ENCODE results near the gene CUL9.

Gene CUL9

GRCh38 chr6:43196337-43196736 lies 14.3 kb downstream of the CUL9 start:
- H3K27me3 ChIP-seq (ENCODE audit: control insufficient read depth in 5 of 5, insufficient read depth in 4 of 5, low read length in 5 of 5) = no peaks in the 10 kb centered on the region
- H3K9ac ChIP-seq (ENCODE audit: low read length in 5 of 5) = no peak overlapping the region
- H3K36me3 ChIP-seq (ENCODE audit: control insufficient read depth in 5 of 5, insufficient read depth in 5 of 5, low read length in 5 of 5) = peaks cover 0 to 85% (median 61%) of the 10 kb centered on the region in 5 donors
- no peaks in the 10 kb centered on the region for H3K4me1 ChIP-seq (ENCODE audit: control insufficient read depth in 5 of 5, insufficient read depth in 5 of 5, low read length in 5 of 5)
- no peaks in the 10 kb centered on the region for H3K9me3 ChIP-seq (ENCODE audit: control insufficient read depth in 5 of 5, low read length in 5 of 5)
- H3K27ac ChIP-seq (ENCODE audit: low read depth, low read length) = no peak overlapping the region
- H3K4me3 ChIP-seq (ENCODE audit: low read depth in 1 of 5, low read length in 5 of 5) = no peak overlapping the region

GRCh38 chr6:43199912-43200311 lies 17.9 kb downstream of the CUL9 start:
- H3K27ac ChIP-seq (ENCODE audit: low read depth, low read length) = no peak overlapping the region
- no peak overlapping the region for H3K4me3 ChIP-seq (ENCODE audit: low read depth in 1 of 5, low read length in 5 of 5)
- no peaks in the 10 kb centered on the region for H3K4me1 ChIP-seq (ENCODE audit: control insufficient read depth in 5 of 5, insufficient read depth in 5 of 5, low read length in 5 of 5)
- peaks cover 0 to 83% (median 60%) of the 10 kb centered on the region in 5 donors for H3K36me3 ChIP-seq (ENCODE audit: control insufficient read depth in 5 of 5, insufficient read depth in 5 of 5, low read length in 5 of 5)
- H3K27me3 ChIP-seq (ENCODE audit: control insufficient read depth in 5 of 5, insufficient read depth in 4 of 5, low read length in 5 of 5) = no peaks in the 10 kb centered on the region
- no peak overlapping the region for H3K9ac ChIP-seq (ENCODE audit: low read length in 5 of 5)
- no peaks in the 10 kb centered on the region for H3K9me3 ChIP-seq (ENCODE audit: control insufficient read depth in 5 of 5, low read length in 5 of 5)

- Histone ChIP-seq H3K27me3 (ENCODE audit: control insufficient read depth in 5 of 5, insufficient read depth in 4 of 5, low read length in 5 of 5) (no peaks in the 10 kb centered on the region), H3K36me3 (ENCODE audit: control insufficient read depth in 5 of 5, insufficient read depth in 5 of 5, low read length in 5 of 5) (peaks cover 0 to 80% (median 61%) of the 10 kb centered on the region in 5 donors), H3K4me1 (ENCODE audit: control insufficient read depth in 5 of 5, insufficient read depth in 5 of 5, low read length in 5 of 5) (no peaks in the 10 kb centered on the region), H3K27ac (ENCODE audit: low read depth, low read length) (no peak overlapping the region), H3K9ac (ENCODE audit: low read length in 5 of 5) (no peak overlapping the region), H3K4me3 (ENCODE audit: low read depth in 1 of 5, low read length in 5 of 5) (no peak overlapping the region), H3K9me3 (ENCODE audit: control insufficient read depth in 5 of 5, low read length in 5 of 5) (no peaks in the 10 kb centered on the region)
Measured at GRCh38 chr6:43200541-43200940, 18.5 kb downstream of the CUL9 start.

DNA sequence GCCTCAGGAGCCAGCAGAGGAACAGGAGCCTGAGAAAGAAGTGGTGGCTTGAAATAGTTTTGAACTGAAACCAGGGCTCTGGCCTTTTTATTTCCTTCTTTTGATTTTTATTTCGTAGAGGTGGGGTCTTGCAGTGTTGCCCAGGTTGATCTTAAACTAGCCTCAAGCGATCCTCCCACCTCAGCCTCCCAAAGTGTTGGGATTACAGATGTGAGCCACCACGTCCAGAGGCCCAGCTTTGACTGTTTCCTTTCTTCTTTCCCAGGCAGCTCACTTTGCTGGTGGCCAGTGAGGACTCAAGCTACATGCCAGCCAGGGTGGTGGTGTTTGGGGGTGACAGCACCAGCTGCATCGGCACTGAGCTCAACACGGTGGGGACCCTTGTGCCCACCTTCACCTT lies 20.5 kb downstream of the CUL9 start:
- no peaks in the 10 kb centered on the region for H3K9me3 ChIP-seq (ENCODE audit: control insufficient read depth in 5 of 5, low read length in 5 of 5)
- H3K4me1 ChIP-seq (ENCODE audit: control insufficient read depth in 5 of 5, insufficient read depth in 5 of 5, low read length in 5 of 5) = no peaks in the 10 kb centered on the region
- peaks cover 3 to 69% (median 54%) of the 10 kb centered on the region in 5 donors for H3K36me3 ChIP-seq (ENCODE audit: control insufficient read depth in 5 of 5, insufficient read depth in 5 of 5, low read length in 5 of 5)
- no peak overlapping the region for H3K27ac ChIP-seq (ENCODE audit: low read depth, low read length)
- no peak overlapping the region for H3K9ac ChIP-seq (ENCODE audit: low read length in 5 of 5)
- H3K4me3 ChIP-seq (ENCODE audit: low read depth in 1 of 5, low read length in 5 of 5) = no peak overlapping the region
- no peaks in the 10 kb centered on the region for H3K27me3 ChIP-seq (ENCODE audit: control insufficient read depth in 5 of 5, insufficient read depth in 4 of 5, low read length in 5 of 5)

- no peaks in the 10 kb centered on the region for H3K4me1 ChIP-seq (ENCODE audit: control insufficient read depth in 5 of 5, insufficient read depth in 5 of 5, low read length in 5 of 5)
- H3K36me3 ChIP-seq (ENCODE audit: control insufficient read depth in 5 of 5, insufficient read depth in 5 of 5, low read length in 5 of 5) = peaks cover 6 to 62% (median 48%) of the 10 kb centered on the region in 5 donors
- no peaks in the 10 kb centered on the region for H3K27me3 ChIP-seq (ENCODE audit: control insufficient read depth in 5 of 5, insufficient read depth in 4 of 5, low read length in 5 of 5)
- no peak overlapping the region for H3K9ac ChIP-seq (ENCODE audit: low read length in 5 of 5)
- H3K4me3 ChIP-seq (ENCODE audit: low read depth in 1 of 5, low read length in 5 of 5) = no peak overlapping the region
- H3K27ac ChIP-seq (ENCODE audit: low read depth, low read length) = no peak overlapping the region
- H3K9me3 ChIP-seq (ENCODE audit: control insufficient read depth in 5 of 5, low read length in 5 of 5) = no peaks in the 10 kb centered on the region
Measured at GRCh38 chr6:43203029-43203717, 21.2 kb downstream of the CUL9 start.

- H3K9ac ChIP-seq (ENCODE audit: low read length in 5 of 5) = no peak overlapping the region
- no peak overlapping the region for H3K27ac ChIP-seq (ENCODE audit: low read depth, low read length)
- H3K4me1 ChIP-seq (ENCODE audit: control insufficient read depth in 5 of 5, insufficient read depth in 5 of 5, low read length in 5 of 5) = no peaks in the 10 kb centered on the region
- no peak overlapping the region for H3K4me3 ChIP-seq (ENCODE audit: low read depth in 1 of 5, low read length in 5 of 5)
- H3K36me3 ChIP-seq (ENCODE audit: control insufficient read depth in 5 of 5, insufficient read depth in 5 of 5, low read length in 5 of 5) = peaks cover 6 to 57% (median 43%) of the 10 kb centered on the region in 5 donors
- no peaks in the 10 kb centered on the region for H3K27me3 ChIP-seq (ENCODE audit: control insufficient read depth in 5 of 5, insufficient read depth in 4 of 5, low read length in 5 of 5)
- no peaks in the 10 kb centered on the region for H3K9me3 ChIP-seq (ENCODE audit: control insufficient read depth in 5 of 5, low read length in 5 of 5)
Measured at GRCh38 chr6:43203718-43204095, 21.7 kb downstream of the CUL9 start.

DNA sequence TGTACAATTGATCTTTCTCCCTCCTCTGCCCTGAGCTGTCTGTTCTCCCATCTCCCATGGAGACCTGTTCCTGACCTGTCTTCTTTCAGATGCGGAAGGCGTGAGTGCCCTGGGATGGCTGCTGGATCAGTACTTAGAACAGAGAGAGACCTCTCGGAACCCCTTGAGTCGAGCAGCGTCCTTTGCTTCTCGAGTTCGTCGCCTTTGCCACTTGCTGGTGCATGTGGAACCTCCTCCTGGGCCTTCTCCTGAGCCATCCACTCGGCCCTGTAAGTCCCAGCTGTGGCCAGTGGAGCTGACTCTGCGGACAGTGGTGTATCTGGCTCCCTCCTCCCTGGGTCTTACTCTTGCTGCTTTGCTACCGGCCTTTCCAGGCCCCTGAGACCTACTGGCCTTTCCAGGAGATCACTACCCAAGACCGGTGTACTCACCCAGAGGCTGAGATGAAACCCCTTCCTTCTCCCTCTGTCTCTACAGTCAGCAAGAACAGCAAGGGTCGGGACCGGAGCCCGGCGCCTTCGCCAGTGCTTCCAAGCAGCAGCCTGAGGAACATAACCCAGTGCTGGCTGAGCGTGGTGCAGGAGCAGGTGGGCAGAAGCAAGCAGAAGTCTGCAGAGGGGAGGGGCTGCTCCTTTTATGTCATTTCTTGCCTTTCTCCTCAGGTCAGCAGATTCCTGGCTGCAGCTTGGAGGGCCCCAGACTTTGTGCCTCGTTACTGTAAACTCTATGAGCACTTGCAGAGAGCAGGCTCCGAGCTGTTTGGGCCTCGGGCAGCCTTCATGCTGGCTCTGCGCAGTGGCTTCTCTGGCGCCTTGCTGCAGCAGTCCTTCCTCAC lies 22.5 kb downstream of the CUL9 start:
- H3K27ac ChIP-seq (ENCODE audit: low read depth, low read length) = no peak overlapping the region

GRCh38 chr6:43205849-43206248 lies 23.9 kb downstream of the CUL9 start:
- no peaks in the 10 kb centered on the region for H3K27me3 ChIP-seq (ENCODE audit: control insufficient read depth in 5 of 5, insufficient read depth in 4 of 5, low read length in 5 of 5)
- H3K9ac ChIP-seq (ENCODE audit: low read length in 5 of 5) = no peak overlapping the region
- H3K9me3 ChIP-seq (ENCODE audit: control insufficient read depth in 5 of 5, low read length in 5 of 5) = no peaks in the 10 kb centered on the region
- H3K4me1 ChIP-seq (ENCODE audit: control insufficient read depth in 5 of 5, insufficient read depth in 5 of 5, low read length in 5 of 5) = no peaks in the 10 kb centered on the region
- H3K27ac ChIP-seq (ENCODE audit: low read depth, low read length) = no peak overlapping the region
- H3K36me3 ChIP-seq (ENCODE audit: control insufficient read depth in 5 of 5, insufficient read depth in 5 of 5, low read length in 5 of 5) = peaks cover 6 to 38% (median 28%) of the 10 kb centered on the region in 5 donors
- no peak overlapping the region for H3K4me3 ChIP-seq (ENCODE audit: low read depth in 1 of 5, low read length in 5 of 5)

More for the DNA sequence above, 22.5 kb downstream of the CUL9 start:
- Histone ChIP-seq H3K27me3 (ENCODE audit: control insufficient read depth in 5 of 5, insufficient read depth in 4 of 5, low read length in 5 of 5) (no peaks in the 10 kb centered on the region), H3K4me3 (ENCODE audit: low read depth in 1 of 5, low read length in 5 of 5) (no peak overlapping the region), H3K4me1 (ENCODE audit: control insufficient read depth in 5 of 5, insufficient read depth in 5 of 5, low read length in 5 of 5) (no peaks in the 10 kb centered on the region), H3K9me3 (ENCODE audit: control insufficient read depth in 5 of 5, low read length in 5 of 5) (no peaks in the 10 kb centered on the region), H3K9ac (ENCODE audit: low read length in 5 of 5) (no peak overlapping the region), H3K36me3 (ENCODE audit: control insufficient read depth in 5 of 5, insufficient read depth in 5 of 5, low read length in 5 of 5) (peaks cover 6 to 52% (median 42%) of the 10 kb centered on the region in 5 donors)

DNA sequence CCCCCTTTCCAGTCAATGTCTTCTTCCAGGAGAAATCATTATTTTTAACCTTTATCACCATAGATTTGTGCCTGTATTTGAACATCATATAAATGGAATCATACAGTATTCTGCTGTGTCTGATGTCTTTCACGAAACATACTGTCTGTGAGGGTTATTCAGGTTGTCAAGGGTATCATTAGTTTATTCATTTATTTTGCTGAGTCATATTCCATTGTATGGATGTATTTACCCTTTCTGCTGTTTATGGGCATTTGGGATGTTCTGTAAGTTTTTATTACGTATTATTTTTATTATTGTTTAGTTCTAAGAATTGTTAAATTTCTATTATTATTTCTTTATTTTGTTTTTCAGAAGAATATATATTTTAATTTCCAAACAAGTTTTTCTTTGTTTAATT lies 25.3 kb downstream of the CUL9 start:
- Histone ChIP-seq H3K27me3 (ENCODE audit: control insufficient read depth in 5 of 5, insufficient read depth in 4 of 5, low read length in 5 of 5) (no peaks in the 10 kb centered on the region), H3K36me3 (ENCODE audit: control insufficient read depth in 5 of 5, insufficient read depth in 5 of 5, low read length in 5 of 5) (peaks cover 6 to 35% (median 26%) of the 10 kb centered on the region in 5 donors), H3K4me1 (ENCODE audit: control insufficient read depth in 5 of 5, insufficient read depth in 5 of 5, low read length in 5 of 5) (no peaks in the 10 kb centered on the region), H3K9ac (ENCODE audit: low read length in 5 of 5) (no peak overlapping the region), H3K4me3 (ENCODE audit: low read depth in 1 of 5, low read length in 5 of 5) (no peak overlapping the region), H3K27ac (ENCODE audit: low read depth, low read length) (no peak overlapping the region), H3K9me3 (ENCODE audit: control insufficient read depth in 5 of 5, low read length in 5 of 5) (no peaks in the 10 kb centered on the region)

DNA sequence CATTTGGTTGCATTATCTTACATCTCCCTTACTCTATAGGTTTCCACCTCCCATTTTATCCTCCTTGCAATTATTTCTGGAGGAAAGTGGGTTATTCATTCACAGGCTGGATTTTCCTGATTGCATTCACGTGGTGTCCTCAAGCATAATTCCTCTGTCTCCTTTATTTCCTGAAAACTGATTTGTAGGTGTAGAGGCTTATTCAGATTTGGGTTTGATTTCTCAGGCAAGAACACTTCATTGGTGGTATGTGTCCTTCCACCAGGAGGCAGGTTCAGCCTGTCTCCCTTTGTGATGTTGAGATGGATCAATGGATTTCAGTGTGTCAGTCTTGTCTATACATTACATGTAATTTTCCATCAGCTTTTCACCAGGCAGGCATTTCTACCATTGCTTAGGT lies 30.0 kb downstream of the CUL9 start:
- Histone ChIP-seq H3K4me3 (ENCODE audit: low read depth in 1 of 5, low read length in 5 of 5) (no peak overlapping the region), H3K9ac (ENCODE audit: low read length in 5 of 5) (no peak overlapping the region), H3K27ac (ENCODE audit: low read depth, low read length) (no peak overlapping the region), H3K27me3 (ENCODE audit: control insufficient read depth in 5 of 5, insufficient read depth in 4 of 5, low read length in 5 of 5) (no peaks in the 10 kb centered on the region), H3K36me3 (ENCODE audit: control insufficient read depth in 5 of 5, insufficient read depth in 5 of 5, low read length in 5 of 5) (peaks cover 3 to 39% (median 33%) of the 10 kb centered on the region in 5 donors), H3K4me1 (ENCODE audit: control insufficient read depth in 5 of 5, insufficient read depth in 5 of 5, low read length in 5 of 5) (no peaks in the 10 kb centered on the region), H3K9me3 (ENCODE audit: control insufficient read depth in 5 of 5, low read length in 5 of 5) (no peaks in the 10 kb centered on the region)
